ENCODE data around the gene GFER.

The GFER gene

DNA sequence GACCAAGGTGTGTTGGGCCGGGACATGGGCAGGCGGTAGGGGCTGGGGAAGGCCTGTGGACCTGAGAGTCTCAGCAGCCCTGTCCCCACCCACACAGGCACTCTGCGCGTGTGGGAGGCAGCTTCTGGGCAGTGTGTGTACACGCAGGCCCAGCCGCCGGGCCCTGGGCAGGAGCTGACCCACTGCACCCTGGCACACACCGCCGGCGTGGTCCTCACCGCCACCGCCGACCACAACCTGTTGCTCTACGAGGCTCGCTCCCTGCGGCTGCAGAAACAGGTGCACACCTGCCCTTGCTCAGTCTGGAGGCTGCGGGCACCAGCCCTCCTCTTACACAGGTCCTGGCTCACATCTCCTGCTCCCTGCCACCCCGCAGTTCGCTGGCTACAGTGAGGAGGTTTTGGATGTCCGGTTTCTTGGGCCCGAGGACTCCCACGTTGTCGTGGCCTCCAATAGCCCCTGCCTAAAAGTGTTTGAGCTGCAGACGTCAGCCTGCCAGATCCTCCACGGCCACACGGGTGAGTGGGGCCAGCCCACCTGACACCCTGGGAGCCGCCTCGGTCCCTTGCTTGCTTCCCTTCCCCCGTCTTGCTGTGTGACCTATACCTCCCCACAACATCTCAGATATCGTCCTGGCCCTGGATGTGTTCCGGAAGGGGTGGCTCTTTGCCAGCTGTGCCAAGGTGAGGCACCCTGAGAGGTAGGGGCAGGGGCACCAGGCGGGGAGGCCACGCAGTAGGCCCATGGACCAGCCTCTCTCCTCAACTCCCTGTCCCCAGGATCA, 8.4 kb upstream of the GFER start:
- no peak for DNase-seq

DNA sequence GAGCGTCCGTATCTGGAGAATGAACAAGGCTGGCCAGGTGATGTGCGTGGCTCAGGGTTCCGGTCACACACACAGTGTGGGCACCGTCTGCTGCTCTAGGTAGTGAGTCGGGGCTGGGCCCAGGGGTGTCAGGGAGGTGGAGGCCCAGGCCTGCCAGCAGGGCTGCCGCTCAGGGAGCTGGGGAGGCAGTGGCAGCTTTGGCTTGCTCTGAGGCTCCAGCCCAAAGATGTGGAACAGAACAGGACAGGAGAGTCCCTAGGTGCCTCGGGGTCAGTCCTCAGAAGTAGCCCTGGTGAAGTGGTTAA, 7.8 kb upstream of the GFER start:
- DNase-seq = no peak

DNA sequence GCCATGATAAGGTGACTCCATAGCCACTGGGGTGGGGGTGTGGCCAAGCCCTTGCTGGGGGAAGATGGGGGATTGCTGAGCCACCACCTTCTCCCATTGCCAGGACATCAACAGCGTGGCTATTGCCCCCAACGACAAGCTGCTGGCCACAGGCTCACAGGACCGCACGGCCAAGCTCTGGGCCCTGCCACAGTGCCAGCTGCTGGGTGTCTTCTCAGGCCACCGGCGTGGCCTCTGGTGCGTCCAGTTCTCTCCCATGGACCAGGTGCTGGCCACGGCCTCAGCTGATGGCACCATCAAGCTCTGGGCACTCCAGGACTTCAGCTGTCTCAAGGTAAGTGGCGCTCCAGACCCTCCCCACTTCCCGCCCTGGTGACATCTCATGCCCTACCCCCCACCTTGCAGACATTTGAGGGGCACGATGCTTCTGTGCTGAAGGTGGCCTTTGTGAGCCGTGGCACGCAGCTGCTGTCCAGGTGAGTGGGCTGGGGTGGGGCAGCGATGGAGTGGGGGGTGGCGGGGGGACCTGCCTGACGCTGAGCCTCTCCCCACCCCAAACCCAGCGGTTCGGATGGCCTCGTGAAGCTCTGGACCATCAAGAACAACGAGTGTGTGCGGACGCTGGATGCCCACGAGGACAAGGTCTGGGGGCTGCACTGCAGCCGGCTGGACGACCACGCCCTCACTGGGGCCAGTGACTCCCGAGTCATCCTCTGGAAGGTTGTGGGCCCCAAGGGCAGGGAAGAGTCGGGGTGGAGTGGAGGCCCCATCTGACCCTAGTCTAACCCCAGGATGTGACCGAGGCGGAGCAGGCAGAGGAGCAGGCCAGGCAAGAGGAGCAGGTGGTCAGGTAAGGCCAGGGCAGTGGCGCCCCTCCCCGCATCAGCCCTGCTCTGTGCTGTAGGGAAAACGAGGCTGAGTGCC, 6.8 kb upstream of the GFER start:
- no peak for DNase-seq

DNA sequence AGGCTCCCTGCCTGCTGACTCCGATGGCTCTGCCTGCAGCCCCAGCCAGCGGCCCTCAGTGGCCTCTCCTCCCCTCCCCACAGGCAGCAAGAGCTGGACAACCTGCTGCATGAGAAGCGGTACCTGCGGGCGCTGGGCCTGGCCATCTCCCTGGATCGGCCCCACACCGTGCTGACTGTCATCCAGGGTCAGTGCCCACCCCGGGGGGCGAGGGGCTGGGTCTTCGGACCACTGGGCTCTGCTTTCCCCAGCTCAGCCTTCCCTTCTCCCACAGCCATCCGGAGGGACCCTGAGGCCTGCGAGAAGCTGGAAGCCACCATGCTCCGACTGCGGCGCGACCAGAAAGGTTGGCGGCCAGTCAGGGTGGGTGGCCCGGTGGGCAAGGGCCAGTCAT, 6.1 kb upstream of the GFER start:
- DNase-seq = no peak

DNA sequence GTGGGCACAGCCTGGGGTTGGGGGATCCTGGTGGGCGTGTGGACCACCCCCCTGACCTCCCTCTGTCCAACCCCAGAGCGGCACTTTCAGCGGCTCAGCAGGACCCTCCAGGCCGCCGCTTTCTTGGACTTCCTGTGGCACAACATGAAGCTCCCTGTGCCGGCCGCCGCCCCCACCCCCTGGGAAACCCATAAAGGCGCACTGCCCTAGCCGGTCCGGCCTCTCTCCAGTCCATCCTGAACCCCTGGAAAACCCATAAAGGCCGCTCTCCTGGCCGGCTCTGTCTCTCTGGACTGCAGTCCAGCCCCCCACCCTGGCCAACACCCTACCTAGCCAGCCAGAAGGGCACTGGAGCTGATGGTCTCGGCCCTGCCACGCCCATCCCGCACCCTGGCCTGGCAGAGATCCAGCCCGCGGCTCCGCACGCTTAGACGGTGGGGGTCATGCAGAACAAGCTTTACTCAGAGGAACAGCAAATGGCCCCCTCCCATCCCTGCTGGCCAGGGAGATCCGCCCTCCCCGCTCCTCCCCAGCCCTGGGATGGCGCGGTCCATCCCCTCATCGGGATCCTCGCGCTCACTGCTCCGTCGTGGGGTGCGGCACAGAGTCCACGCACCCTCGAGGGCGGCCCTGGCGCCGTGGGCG, 5.4 kb upstream of the GFER start:
- no peak for DNase-seq

DNA sequence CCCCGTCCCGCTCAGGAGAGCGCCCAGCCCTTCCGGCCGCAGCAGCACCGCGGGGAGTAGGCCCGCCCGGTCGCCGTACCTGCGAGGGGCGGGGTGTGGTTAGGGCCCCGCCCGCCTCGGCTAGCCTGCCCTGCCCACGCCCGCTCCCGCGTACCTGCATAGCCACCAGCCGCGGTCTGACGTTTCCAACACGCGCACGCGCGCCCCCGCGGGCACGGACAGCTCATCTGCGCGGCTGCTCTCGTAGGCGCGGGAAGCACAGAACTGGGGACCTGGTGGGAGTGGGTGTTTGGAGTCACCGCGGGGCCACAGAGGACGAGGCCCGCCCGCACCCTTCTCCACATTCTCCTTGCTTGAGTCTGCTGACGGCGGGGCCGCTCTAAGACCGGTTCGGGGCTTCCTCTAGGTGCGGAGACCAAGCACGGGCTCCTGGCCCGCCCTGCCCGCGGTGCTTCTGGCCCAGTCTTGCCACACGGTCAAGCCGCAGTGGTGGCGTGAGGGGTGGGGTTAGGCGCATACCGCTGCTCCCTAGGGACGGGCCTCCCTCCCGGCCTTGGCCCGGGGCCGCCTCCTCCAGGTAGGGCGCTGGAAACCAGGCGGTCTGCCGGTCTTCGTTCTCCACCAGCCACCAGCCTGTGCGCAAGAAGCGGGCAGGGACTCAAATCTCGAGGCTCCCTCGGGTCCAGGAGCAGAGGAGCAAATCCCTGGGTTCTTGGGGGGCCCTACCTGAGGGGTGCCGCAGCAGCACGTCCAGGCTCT, 4.5 kb upstream of the GFER start:
- DNase-seq = no peak

DNA sequence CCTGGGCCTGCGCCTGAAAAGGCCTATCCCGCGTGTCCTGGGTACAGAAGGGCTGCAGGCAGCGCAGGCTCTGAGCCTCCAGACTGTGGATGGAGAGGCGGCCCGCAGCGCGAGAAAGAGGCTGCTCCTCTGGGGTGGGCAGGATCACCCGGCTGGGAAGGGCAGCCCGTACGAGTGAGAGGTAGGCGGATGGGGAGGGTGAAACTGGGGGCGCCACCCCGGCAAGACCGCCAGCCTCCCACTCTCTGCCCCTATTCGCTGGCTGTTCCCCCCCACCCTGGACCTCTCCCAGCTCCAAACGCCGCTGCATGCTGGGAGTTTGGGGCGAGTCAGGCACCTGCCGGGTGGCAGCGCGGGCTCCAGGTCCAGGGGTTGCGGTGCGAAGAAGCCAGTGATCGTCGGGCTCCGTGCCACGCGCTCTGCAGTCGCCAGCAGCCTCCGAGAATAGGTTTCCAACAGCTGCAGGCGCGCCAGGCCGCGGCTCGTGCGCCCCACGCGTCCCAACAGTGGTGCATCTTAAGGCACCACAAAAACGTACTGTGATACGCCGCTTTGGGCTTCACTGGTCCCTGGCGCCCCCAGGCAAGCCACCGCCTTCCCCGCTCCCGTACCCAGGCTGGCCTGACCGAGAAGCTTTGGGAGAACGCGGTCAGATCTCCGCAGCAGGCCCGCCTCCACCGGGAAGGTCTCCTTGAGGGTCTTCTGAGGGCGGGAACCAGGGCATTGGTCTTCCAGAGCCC, 3.8 kb upstream of the GFER start:
- no peak for DNase-seq

DNA sequence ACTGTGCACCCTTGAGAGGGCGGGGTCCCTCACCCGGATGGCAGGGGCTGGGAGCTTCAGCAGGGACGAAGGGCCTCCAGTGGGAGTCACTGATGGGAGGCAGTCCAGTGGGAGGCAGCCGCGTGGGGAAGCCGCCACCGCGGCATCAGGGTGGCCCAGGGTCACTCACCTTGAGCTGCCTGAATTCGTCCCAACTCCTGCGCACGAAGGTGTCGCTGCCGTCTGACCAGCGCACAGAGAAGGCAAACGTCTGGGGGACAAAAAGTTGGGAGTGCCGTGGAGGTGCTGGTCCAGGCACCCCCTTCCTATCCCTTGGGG, 3.3 kb upstream of the GFER start:
- DNase-seq = no peak

DNA sequence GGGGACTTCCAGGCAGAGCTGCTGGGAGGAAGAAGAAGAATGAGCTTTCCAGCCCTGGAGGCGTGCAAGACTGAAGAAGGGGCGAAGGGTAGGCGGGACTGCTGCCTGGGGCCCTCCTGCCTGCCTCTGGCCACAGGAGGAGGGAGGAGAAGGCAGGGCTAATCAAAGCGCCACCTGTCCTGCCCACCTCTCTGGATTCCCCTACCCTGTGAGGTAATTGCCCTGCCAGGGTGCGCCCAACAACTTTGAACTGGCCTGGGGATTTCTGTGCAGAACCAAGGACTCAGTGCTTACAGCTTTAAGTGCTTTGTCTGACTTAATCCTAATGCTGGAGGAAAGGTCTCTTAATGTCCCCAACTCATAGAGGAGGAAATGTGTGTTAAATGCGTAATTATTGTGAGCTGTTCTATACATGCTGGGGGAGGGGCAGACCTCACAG, 2.6 kb upstream of the GFER start, which contains the start of gene NOXO1:
NOXO1 (minus strand) TSS at position 72 of the 439 bp plus-strand sequence. CDS start 290 bp downstream, outside the sequence.
- no peak for DNase-seq

DNA sequence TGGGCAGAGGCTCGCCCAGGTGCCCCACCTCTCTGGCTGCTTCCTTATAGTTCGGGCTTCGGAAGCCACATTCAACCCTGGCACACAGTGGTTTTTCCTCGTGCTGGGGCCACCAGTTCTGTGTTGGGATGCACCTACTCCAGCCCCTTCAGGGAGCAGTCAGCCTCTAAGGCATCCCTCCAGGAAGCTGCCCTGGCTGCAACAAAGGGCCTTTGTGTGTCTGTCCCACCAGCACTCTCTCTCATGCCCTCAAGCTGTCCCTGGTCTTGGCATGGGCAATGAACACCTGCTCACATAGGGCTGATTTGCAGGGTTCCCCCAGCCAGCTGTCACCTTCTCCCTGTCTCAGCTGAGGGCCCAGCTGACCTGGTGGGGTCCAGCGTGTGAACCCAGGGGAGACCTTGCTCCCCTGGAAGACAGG, 2.0 kb upstream of the GFER start:
- no peak for DNase-seq

DNA sequence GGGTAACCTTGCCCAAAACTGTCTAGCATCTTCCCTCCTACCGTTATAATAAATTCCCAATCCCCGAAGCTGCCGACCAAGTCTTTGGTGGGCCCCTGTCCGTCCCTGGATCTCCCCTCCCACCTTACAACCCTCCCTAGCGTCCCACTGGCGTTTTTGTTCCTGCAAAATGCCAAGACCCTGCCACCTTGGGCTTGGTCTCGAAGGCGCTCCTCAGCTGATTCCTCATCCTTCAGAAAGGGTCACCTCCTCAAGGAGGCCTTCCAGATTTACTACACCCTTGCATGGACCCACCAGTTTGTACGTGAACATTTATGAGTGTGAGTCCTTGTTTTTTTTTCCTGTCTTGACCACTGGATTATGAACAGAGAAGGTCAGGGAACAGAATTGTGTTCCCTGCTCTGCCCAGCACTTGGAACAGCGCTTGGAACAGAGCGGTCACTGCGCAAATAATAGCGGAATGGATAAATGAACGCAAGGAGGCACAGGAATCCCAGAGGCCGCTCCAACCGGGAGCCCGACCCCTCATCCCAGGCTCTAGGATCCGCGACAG, 926 bp upstream of the GFER start:
- DNase-seq = no peak

DNA sequence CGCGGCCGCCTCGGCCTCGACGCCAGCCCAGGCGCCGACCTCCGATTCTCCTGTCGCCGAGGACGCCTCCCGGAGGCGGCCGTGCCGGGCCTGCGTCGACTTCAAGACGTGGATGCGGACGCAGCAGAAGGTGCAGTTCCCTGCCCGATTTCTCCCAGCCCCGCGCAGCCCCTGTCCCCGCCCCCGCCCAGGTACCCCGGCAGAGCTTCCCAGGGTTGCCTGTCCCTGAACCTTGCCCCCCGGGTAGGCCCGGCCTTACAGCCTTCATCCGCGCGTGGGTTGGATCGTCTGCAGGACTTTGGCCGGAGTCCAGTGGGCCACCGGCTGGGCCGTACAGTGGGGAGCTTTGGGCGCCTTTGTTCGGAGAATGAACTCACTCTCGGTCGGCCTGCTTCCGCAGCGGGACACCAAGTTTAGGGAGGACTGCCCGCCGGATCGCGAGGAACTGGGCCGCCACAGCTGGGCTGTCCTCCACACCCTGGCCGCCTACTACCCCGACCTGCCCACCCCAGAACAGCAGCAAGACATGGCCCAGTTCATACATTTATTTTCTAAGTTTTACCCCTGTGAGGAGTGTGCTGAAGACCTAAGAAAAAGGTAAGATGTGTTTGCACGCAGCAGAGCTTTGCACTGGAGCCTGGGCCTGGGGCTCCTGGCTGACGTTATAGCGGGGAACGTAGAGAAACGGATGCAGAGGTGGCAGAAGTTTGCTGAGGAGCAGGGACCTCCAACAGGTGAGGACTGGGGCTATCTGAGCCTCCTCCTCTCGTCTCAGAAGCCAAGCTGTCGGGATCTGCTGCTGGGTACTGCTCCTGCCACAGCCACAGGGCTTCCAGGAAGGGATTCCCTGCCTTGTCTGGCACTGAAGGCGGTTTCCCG, 593 bp downstream of the GFER start:
- DNase-seq = no peak

DNA sequence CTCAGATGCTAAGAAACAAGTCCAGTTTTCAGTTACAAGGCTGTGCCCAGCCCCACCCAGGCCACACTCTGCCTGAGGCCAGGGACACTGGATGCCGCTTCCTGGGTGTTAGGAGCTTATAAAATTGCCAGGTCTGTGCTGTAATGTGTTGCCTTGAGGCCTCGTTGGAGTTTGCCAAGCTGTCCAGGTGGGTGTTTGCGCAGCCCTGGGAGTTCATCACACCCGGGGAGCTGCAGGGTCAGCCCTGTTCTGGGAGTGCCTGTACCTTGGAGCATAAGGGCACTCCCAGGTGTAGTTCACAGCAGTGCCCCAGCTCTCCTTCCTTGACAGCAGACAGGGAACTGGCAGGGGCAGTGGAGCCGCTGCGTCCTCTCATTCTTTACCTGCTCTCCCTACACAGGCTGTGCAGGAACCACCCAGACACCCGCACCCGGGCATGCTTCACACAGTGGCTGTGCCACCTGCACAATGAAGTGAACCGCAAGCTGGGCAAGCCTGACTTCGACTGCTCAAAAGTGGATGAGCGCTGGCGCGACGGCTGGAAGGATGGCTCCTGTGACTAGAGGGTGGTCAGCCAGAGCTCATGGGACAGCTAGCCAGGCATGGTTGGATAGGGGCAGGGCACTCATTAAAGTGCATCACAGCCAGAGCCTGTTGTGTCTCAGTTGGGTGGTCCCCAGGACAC, 1.6 kb downstream of the GFER start:
- no peak for DNase-seq

DNA sequence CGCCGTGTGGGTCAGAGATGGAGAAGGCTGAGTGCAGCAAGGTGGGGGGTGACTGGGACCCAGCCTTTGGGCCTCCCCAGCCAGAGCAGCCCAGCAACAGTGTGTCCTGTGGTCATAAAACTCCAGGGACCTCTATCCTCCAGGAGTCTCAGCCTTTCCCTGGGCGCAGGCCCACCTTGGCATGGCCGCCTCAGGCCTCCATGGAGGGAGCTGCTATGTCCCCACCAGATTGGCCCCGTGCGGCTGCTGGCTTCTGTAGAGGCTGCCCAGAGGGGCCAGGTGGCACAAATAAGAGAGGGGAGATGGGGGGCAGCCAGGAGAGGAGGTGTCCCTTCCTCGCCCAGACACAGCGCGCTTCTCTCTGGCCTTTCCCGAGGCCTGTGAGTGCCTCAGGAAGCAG, 3.2 kb downstream of the GFER start:
- DNase-seq = no peak

DNA sequence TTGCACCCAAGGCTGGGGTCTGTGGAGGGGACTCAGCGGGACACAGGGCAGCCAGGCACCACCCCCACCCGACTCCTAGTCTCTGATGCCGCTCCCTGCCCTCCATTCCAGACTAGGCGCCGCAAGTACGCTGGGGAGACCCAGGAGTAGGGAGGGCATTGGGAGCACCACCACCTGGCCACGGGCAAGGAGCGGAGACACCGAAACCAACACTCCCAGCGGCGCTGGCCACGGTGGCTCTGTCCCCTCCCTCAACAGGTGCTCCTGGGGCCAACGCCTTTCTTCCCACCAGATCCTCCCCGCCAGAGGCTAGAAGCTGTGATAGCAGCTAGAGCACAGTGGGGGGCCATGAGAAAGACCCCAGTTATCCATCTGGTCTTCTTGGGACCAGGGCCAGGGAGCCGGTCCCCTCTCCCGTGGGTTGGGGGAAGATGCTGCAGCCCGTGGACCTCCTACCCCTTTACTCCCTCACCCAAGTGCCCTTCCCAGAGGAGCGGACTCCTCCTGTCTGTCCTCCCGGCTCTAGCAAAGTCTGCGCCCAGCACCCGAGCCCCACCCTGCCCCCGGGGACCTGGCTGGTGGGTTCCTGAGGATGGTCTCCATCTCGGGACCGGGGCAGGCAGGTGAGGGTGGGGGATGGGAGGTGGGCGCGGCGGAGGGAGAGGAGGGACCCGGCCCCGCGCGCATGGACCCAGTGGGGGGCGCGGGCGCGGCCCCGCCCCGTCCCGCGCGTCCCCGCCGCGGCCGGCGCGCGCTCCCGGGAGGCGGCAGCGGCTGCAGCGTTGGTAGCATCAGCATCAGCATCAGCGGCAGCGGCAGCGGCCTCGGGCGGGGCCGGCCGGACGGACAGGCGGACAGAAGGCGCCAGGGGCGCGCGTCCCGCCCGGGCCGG, 5.5 kb downstream of the GFER start, which contains the start of gene SYNGR3:
SYNGR3 (plus strand) TSS at position 762 of the 892 bp plus-strand sequence. CDS start 133 bp downstream, outside the sequence.
- no peak for DNase-seq

DNA sequence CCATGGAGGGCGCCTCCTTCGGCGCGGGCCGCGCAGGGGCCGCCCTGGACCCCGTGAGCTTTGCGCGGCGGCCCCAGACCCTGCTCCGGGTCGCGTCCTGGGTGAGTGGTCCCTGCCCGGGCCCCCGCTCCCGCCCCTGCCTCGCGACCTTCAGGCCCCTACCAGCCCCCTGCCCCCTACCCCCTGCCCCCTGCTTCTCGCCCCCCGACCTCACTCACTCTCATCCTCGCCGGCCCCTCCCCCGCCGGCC, 6.0 kb downstream of the GFER start:
- DNase-seq = no peak

DNA sequence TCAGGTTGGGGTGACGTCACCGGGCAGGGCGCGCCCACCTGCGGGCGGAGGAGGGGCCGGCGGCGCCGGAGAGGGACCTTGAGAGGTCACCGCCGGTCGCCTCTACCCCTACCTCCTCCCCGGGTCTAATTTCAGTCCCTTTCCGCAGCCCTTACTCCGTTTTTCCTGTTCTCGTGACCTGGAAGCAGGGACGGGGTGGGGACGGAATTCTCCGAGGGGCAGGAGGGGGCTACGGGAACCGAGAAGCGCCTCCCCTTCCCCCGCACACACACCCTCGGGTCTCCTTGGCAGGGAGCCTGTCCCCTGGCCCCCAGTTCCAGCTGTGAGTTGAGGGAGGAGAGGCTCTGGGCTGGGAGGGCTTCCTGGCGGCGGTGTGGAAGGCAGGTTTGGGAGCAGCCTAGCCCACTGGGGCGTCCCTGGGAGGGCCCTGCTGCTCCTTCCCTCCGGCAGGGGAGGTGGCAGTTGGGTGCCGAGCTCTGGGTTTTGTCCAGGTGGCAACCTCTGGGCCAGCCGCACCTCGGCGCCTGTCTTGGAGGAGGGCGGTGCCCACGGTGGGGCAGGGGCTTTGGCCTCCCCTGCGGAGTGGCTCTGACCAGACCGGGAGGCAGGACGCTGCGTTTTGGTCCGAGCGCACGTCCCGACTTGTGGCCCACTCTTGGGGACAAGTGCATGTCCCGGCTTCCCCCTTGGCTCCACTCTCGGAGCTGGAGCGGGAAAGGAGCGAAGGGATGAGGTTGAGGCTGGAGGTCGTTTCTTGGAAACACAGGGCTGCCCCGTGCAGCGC, 6.5 kb downstream of the GFER start:
- DNase-seq = no peak

DNA sequence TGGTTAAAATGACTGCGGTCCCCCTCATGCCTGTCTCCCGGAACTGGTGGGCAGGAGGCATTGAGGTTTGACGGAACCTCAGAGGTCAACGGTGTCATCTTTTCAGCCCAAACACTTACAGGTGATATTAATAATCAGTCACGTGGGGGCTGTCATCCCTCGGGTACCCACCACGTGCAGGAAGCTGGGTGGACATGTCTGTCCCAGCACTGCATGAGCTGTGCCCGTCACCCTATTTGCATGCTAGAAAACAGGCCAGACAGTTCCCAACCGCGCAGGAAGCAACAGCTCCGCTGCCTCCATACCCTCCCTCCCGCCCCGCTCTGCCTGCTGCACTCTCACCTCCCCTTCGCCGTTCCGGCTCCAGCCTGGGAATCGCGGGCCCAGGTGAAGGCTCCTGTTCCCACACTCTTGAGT, 7.2 kb downstream of the GFER start:
- DNase-seq = no peak

DNA sequence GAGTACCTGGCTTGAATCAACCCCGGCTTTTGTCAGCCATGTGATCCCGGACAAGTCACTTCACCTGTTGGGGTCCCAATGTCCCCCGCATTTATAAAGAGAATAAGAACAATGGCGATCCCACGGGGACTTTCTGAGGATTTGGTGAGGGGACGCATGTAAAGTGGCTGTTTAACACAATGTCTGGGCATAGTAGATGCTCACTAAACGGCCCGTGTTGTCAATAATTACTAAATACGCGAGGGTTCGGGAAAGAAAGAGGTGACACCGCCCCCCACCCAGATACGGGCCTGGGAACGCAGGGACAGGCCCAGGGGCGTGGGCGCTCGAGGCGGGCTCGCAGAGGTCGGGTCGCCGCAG, 7.6 kb downstream of the GFER start:
- no peak for DNase-seq

Data from activated T-cell treated with anti-CD3 and anti-CD28 coated beads for 4 hours (primary cell).